ENCODE results near the gene GPR171.

GPR171 gene

GRCh38 chr3:151236736-151237135 lies 33.7 kb upstream of the GPR171 start:
- no peaks in the 10 kb centered on the region for H3K36me3 ChIP-seq (ENCODE audit: control insufficient read depth in 2 of 2, insufficient read depth in 1 of 2, low read length in 2 of 2)
- H3K4me1 ChIP-seq (ENCODE audit: control insufficient read depth, insufficient read depth, low read length), result no peaks in the 10 kb centered on the region
- CTCF ChIA-PET, result interaction anchor here (0.7 to 0.9 kb wide), 2 partner anchors 11 to 89 kb away, joined by 3 read pairs; no protein-coding TSS in a partner anchor
- TF ChIP-seq ZNF223 (tag by site-specific recombination; IDR thresholded peaks at IDR 0.05) (no peak), ZNF791 (tag by site-specific recombination; IDR thresholded peaks at IDR 0.05) (no peak), ZNF658 (tag by site-specific recombination; IDR thresholded peaks at IDR 0.05) (no peak)
- TF ChIP-seq, protein P1, sequence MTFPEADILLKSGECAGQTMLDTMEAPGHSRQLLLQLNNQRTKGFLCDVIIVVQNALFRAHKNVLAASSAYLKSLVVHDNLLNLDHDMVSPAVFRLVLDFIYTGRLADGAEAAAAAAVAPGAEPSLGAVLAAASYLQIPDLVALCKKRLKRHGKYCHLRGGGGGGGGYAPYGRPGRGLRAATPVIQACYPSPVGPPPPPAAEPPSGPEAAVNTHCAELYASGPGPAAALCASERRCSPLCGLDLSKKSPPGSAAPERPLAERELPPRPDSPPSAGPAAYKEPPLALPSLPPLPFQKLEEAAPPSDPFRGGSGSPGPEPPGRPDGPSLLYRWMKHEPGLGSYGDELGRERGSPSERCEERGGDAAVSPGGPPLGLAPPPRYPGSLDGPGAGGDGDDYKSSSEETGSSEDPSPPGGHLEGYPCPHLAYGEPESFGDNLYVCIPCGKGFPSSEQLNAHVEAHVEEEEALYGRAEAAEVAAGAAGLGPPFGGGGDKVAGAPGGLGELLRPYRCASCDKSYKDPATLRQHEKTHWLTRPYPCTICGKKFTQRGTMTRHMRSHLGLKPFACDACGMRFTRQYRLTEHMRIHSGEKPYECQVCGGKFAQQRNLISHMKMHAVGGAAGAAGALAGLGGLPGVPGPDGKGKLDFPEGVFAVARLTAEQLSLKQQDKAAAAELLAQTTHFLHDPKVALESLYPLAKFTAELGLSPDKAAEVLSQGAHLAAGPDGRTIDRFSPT (tag by site-specific recombination; IDR thresholded peaks at IDR 0.05), result no peak
- TF ChIP-seq, protein P2, sequence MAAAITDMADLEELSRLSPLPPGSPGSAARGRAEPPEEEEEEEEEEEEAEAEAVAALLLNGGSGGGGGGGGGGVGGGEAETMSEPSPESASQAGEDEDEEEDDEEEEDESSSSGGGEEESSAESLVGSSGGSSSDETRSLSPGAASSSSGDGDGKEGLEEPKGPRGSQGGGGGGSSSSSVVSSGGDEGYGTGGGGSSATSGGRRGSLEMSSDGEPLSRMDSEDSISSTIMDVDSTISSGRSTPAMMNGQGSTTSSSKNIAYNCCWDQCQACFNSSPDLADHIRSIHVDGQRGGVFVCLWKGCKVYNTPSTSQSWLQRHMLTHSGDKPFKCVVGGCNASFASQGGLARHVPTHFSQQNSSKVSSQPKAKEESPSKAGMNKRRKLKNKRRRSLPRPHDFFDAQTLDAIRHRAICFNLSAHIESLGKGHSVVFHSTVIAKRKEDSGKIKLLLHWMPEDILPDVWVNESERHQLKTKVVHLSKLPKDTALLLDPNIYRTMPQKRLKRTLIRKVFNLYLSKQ (tag by site-specific recombination; IDR thresholded peaks at IDR 0.05; ENCODE audit: borderline replicate concordance), result no peak
- no peak overlapping the region for H3K4me3 ChIP-seq (ENCODE audit: low read depth, low read length)
- H3K9me3 ChIP-seq (ENCODE audit: control insufficient read depth, insufficient read depth, low read depth, low read length), result no peaks in the 10 kb centered on the region
- no peak overlapping the region for H3K27ac ChIP-seq (ENCODE audit: extremely low read depth, low read depth, low read length)
- POLR2A ChIA-PET, result no interaction called here

DNA sequence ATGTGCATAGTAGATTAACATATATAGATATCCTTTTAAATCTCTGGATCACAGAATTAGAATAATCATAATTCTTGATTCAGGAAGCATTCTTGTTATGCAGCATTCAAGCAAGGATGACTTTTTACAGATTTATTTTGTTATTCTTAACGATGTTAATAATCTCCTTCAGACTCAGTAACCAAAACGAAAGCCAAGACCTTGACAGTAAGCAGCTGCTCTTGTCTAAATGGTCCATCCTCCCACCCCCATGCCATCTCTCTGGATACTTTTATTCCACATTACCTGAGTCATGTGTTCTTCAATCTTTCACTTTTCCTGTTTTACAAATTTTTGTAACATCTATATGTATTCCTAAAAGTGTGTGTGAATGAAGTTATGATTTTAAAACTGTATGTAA lies 33.3 kb upstream of the GPR171 start:
- POLR2A ChIA-PET, result no interaction called here
- H3K27ac ChIP-seq (ENCODE audit: extremely low read depth, low read depth, low read length), result no peak overlapping the region
- no peaks in the 10 kb centered on the region for H3K36me3 ChIP-seq (ENCODE audit: control insufficient read depth in 2 of 2, insufficient read depth in 1 of 2, low read length in 2 of 2)
- CTCF ChIA-PET, result interaction anchor here (0.7 to 0.9 kb wide), 2 partner anchors 10 to 90 kb away, joined by 3 read pairs; no protein-coding TSS in a partner anchor
- no peak for TF ChIP-seq ZNF266 (tag by site-specific recombination; IDR thresholded peaks at IDR 0.05; ENCODE audit: low read depth)
- TF ChIP-seq ZFP41 (tag by site-specific recombination; IDR thresholded peaks at IDR 0.05; ENCODE audit: borderline replicate concordance), result no peak
- TF ChIP-seq ZNF549 (tag by site-specific recombination; IDR thresholded peaks at IDR 0.05), result no peak
- no peak for TF ChIP-seq ZNF837 (tag by site-specific recombination; IDR thresholded peaks at IDR 0.05)
- TF ChIP-seq ZNF341 (tag by site-specific recombination; IDR thresholded peaks at IDR 0.05; ENCODE audit: low read depth), result no peak
- no peak for TF ChIP-seq BCL11B (tag by site-specific recombination; IDR thresholded peaks at IDR 0.05; ENCODE audit: low read depth)
- no peak for TF ChIP-seq ZNF221 (tag by site-specific recombination; IDR thresholded peaks at IDR 0.05; ENCODE audit: borderline replicate concordance)
- TF ChIP-seq ZNF560 (tag by site-specific recombination; IDR thresholded peaks at IDR 0.05; ENCODE audit: borderline replicate concordance), result no peak
- no peak for TF ChIP-seq ZBTB7A (tag by site-specific recombination; IDR thresholded peaks at IDR 0.05; ENCODE audit: low read depth)
- TF ChIP-seq GLI2 (tag by site-specific recombination; IDR thresholded peaks at IDR 0.05; ENCODE audit: borderline replicate concordance, low read depth), result no peak
- TF ChIP-seq ZNF521 (tag by site-specific recombination; IDR thresholded peaks at IDR 0.05), result no peak
- TF ChIP-seq, protein P3, sequence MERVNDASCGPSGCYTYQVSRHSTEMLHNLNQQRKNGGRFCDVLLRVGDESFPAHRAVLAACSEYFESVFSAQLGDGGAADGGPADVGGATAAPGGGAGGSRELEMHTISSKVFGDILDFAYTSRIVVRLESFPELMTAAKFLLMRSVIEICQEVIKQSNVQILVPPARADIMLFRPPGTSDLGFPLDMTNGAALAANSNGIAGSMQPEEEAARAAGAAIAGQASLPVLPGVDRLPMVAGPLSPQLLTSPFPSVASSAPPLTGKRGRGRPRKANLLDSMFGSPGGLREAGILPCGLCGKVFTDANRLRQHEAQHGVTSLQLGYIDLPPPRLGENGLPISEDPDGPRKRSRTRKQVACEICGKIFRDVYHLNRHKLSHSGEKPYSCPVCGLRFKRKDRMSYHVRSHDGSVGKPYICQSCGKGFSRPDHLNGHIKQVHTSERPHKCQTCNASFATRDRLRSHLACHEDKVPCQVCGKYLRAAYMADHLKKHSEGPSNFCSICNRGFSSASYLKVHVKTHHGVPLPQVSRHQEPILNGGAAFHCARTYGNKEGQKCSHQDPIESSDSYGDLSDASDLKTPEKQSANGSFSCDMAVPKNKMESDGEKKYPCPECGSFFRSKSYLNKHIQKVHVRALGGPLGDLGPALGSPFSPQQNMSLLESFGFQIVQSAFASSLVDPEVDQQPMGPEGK (tag by site-specific recombination; IDR thresholded peaks at IDR 0.05), result no peak
- no peak for TF ChIP-seq ZNF274 (IDR thresholded peaks at IDR 0.05; ENCODE audit: low read length)
- TF ChIP-seq ZNF274 (tag by site-specific recombination; IDR thresholded peaks at IDR 0.05; ENCODE audit: borderline replicate concordance), result no peak
- no peak for TF ChIP-seq ZSCAN16 (tag by site-specific recombination; IDR thresholded peaks at IDR 0.05)
- TF ChIP-seq IKZF3 (tag by site-specific recombination; IDR thresholded peaks at IDR 0.05), result no peak
- no peak for TF ChIP-seq ZNF23 (tag by site-specific recombination; IDR thresholded peaks at IDR 0.05; ENCODE audit: borderline replicate concordance)
- TF ChIP-seq ZNF416 (tag by site-specific recombination; IDR thresholded peaks at IDR 0.05), result no peak
- TF ChIP-seq ZNF394 (tag by site-specific recombination; IDR thresholded peaks at IDR 0.05; ENCODE audit: borderline replicate concordance), result no peak
- H3K4me1 ChIP-seq (ENCODE audit: control insufficient read depth, insufficient read depth, low read length), result no peaks in the 10 kb centered on the region
- no peak overlapping the region for H3K4me3 ChIP-seq (ENCODE audit: low read depth, low read length)
- no peaks in the 10 kb centered on the region for H3K9me3 ChIP-seq (ENCODE audit: control insufficient read depth, insufficient read depth, low read depth, low read length)

Measured in HEK293 (cell line).